ENCODE results near the gene EIF3J. TPM values are rescaled to one million over a fixed set of nuclear protein-coding genes. Genes with fewer than 3 reads are reported as not detected.

The EIF3J gene
- total and polyA plus RNA-seq, 2 of the 4 experiments (the other 2 are of a cell fraction), result 51.6 to 59.9 TPM

GRCh38 chr15:44542596-44542995, 5.6 kb downstream of the EIF3J start:
- Histone ChIP-seq H2BK20ac (ENCODE audit: low read depth, low read length) (no peak overlapping the region), H4K5ac (ENCODE audit: low read depth, low read length) (no peak overlapping the region), H3K9ac (ENCODE audit: low read depth, low read length) (no peak overlapping the region), H3K79me1 (ENCODE audit: low read depth in 1 of 2, low read length in 2 of 2) (peaks cover 9 to 46% of the 10 kb centered on the region in 2 experiments; a peak in 3 of 4 replicates), H3K4me2 (ENCODE audit: low read depth, low read length) (peak overlapping the region; percentile 86; the same call in 1 of the 2 replicates), H2AK9ac (replicated peaks; ENCODE audit: low read depth, low read length, poor library complexity) (no peak overlapping the region), H2BK120ac (ENCODE audit: low read depth, low read length) (no peak overlapping the region), H3K9me1 (ENCODE audit: insufficient read depth, low read length) (peaks cover 11% of the 10 kb centered on the region; the same call in 1 of the 2 replicates), H4K91ac (ENCODE audit: insufficient read depth, low read depth, low read length) (no peak overlapping the region), H3K36me3 (ENCODE audit: control insufficient read depth, insufficient read depth, low read length) (peaks cover 6% of the 10 kb centered on the region), H2BK15ac (ENCODE audit: low read depth, low read length) (no peak overlapping the region), H4K8ac (ENCODE audit: low read depth in 2 of 2, low read length in 2 of 2) (no peak overlapping the region), H3K56ac (ENCODE audit: extremely low read depth, insufficient read depth, low read length) (no peak overlapping the region), H3K4me3 (ENCODE audit: insufficient read depth, low read depth, low read length) (no peak overlapping the region), H3K9me3 (ENCODE audit: control insufficient read depth, insufficient read depth, low read length) (no peaks in the 10 kb centered on the region), H3K27ac (ENCODE audit: insufficient read depth, low read length) (no peak overlapping the region), H4K20me1 (ENCODE audit: insufficient read depth, low read length) (peaks cover 46% of the 10 kb centered on the region), H2AFZ (replicated peaks; ENCODE audit: low read length, poor library complexity) (no peak overlapping the region), H3K4ac (ENCODE audit: low read depth, low read length) (no peak overlapping the region), H3K4me1 (ENCODE audit: control insufficient read depth, insufficient read depth, low read length) (peaks cover 18% of the 10 kb centered on the region), H2AK5ac (ENCODE audit: low read depth, low read length) (no peak overlapping the region), H3K14ac (replicated peaks; ENCODE audit: low read depth, low read length) (no peak overlapping the region), H3K23ac (ENCODE audit: low read depth, low read length) (no peak overlapping the region), H3K27me3 (ENCODE audit: control insufficient read depth, insufficient read depth, low read length) (no peaks in the 10 kb centered on the region), H2BK5ac (ENCODE audit: low read depth, low read length, poor library complexity, severe bottlenecking) (peak overlapping the region; percentile 90), H3K18ac (ENCODE audit: low read depth, low read length) (no peak overlapping the region)
- ChIA-PET POLR2A (ENCODE audit: unreplicated experiment) (no interaction called here), CTCF (no interaction called here)
- ATAC-seq (ENCODE audit: low read depth), result no peak; the same call in 1 of the 2 replicates
- intact Hi-C loops (cut with micrococcal nuclease) (no loop called here), dilution Hi-C loops (cut with HindIII; ENCODE audit: low sequenced_read_pairs, unreplicated experiment) (no loop called here), in situ Hi-C loops (cut with MboI; ENCODE audit: low sequenced_read_pairs) (no loop called here)
- BruUV-seq (replicated peaks), result no TSS peak
- no peak for DNase-seq
- TF ChIP-seq CHD1 (IDR thresholded peaks at IDR 0.05; ENCODE audit: low read depth, low read length), result no peak
- no peak for TF ChIP-seq FOS (IDR thresholded peaks at IDR 0.05; ENCODE audit: low read depth, low read length)
- no peak for TF ChIP-seq RAD21 (IDR thresholded peaks at IDR 0.05; ENCODE audit: low read length)
- TF ChIP-seq, protein P1, sequence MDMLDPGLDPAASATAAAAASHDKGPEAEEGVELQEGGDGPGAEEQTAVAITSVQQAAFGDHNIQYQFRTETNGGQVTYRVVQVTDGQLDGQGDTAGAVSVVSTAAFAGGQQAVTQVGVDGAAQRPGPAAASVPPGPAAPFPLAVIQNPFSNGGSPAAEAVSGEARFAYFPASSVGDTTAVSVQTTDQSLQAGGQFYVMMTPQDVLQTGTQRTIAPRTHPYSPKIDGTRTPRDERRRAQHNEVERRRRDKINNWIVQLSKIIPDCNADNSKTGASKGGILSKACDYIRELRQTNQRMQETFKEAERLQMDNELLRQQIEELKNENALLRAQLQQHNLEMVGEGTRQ (IDR thresholded peaks at IDR 0.05; ENCODE audit: low read depth, low read length), result no peak
- no peak for TF ChIP-seq ELK1 (IDR thresholded peaks at IDR 0.05; ENCODE audit: borderline replicate concordance, low read depth, low read length)
- no peak for TF ChIP-seq NFE2L2 (IDR thresholded peaks at IDR 0.05; ENCODE audit: low read depth, low read length)
- TF ChIP-seq RFX5 (IDR thresholded peaks at IDR 0.05; ENCODE audit: low read depth, low read length), result no peak
- TF ChIP-seq CEBPB (IDR thresholded peaks at IDR 0.05; ENCODE audit: low read depth, low read length), result no peak
- no peak for TF ChIP-seq RCOR1 (IDR thresholded peaks at IDR 0.05; ENCODE audit: insufficient replicate concordance, low read length)
- no peak for TF ChIP-seq SMC3 (IDR thresholded peaks at IDR 0.05; ENCODE audit: low read depth, low read length)
